WTC11 (cell line): ENCODE data around the gene WHAMM. TPM values are rescaled to one million over a fixed set of nuclear protein-coding genes. Genes with fewer than 3 reads are reported as not detected.

Source experiments
- ATAC-seq: fragments of 200-7000 bp; cut with Tn5 transposase; 2 replicates; pipeline ENCODE4 v1.10.0; 2021; ENCODE audit warnings: mild to moderate bottlenecking, moderate library complexity
- CTCF ChIA-PET: fragments of 300-600 bp; sonication (Branson Sonifier 250); formaldehyde crosslinking; loops from one replicate; lab custom pipeline; 2021; ENCODE audit warnings: antibody characterized with exemption; lab: Charles Lee
- POLR2A ChIA-PET: fragments of 350-600 bp; sonication (Branson Sonifier 250); formaldehyde crosslinking; loops from one replicate; lab custom pipeline; 2021; ENCODE audit warnings: antibody characterized with exemption; lab: Charles Lee
- DNase-seq: peaks from one replicate; pipeline ENCODE4 v3.0.0; 2021; ENCODE audit warnings: low spot score
- H3K27ac Mint-ChIP-seq: 2 replicates; pipeline ENCODE4 v1.8.0; 2021; ENCODE audit warnings: mixed read lengths
- H3K27me3 Mint-ChIP-seq: 2 replicates; pipeline ENCODE4 v1.8.0; 2021; ENCODE audit warnings: low read depth, mild to moderate bottlenecking, moderate library complexity, mixed read lengths
- H3K36me3 Mint-ChIP-seq: 2 replicates; pipeline ENCODE4 v1.8.0; 2021; ENCODE audit warnings: mixed read lengths
- H3K4me1 Mint-ChIP-seq: 2 replicates; pipeline ENCODE4 v1.8.0; 2022; ENCODE audit warnings: mixed read lengths
- H3K4me3 Mint-ChIP-seq: 2 replicates; pipeline ENCODE4 v1.8.0; 2021; ENCODE audit warnings: mild to moderate bottlenecking, moderate library complexity, mixed read lengths
- H3K9me3 Mint-ChIP-seq: 2 replicates; pipeline ENCODE4 v1.8.0; 2021; ENCODE audit warnings: mixed read lengths
- CREB1 ChIP-seq: sonication (generic); formaldehyde crosslinking; IDR thresholded peaks from 2 replicates; pipeline ENCODE4 v1.8.0; 2023; ENCODE audit warnings: mild to moderate bottlenecking, missing genetic modification reagents
- IRF1 ChIP-seq: sonication (generic); formaldehyde crosslinking; IDR thresholded peaks from 2 replicates; pipeline ENCODE4 v1.8.0; 2023; ENCODE audit warnings: missing genetic modification reagents
- MXD4 ChIP-seq: fragments of 250-450 bp; sonication (Bioruptor Pico); IDR thresholded peaks from 2 replicates; pipeline ENCODE4 v1.8.0; 2021; ENCODE audit warnings: mild to moderate bottlenecking, moderate library complexity, borderline replicate concordance
- PREB ChIP-seq: sonication (generic); formaldehyde crosslinking; IDR thresholded peaks from 2 replicates; pipeline ENCODE4 v1.8.1; 2022; ENCODE audit warnings: mild to moderate bottlenecking, missing genetic modification reagents, moderate library complexity, borderline replicate concordance
- SMAD3 ChIP-seq: sonication (generic); formaldehyde crosslinking; IDR thresholded peaks from 2 replicates; pipeline ENCODE4 v1.8.0; 2022; ENCODE audit warnings: missing genetic modification reagents, mild to moderate bottlenecking, borderline replicate concordance
- SOX15 ChIP-seq: fragments of 250-450 bp; sonication (Bioruptor Pico); IDR thresholded peaks from 2 replicates; pipeline ENCODE4 v1.9.0; 2021; ENCODE audit warnings: mild to moderate bottlenecking
- ZNF281 ChIP-seq: sonication (generic); formaldehyde crosslinking; IDR thresholded peaks from 2 replicates; pipeline ENCODE4 v1.8.0; 2023; ENCODE audit warnings: mild to moderate bottlenecking, missing genetic modification reagents
- ZNF425 ChIP-seq: fragments of 250-450 bp; sonication (Bioruptor Pico); conservative IDR thresholded peaks from 2 replicates; pipeline ENCODE4 v1.9.0; 2021; ENCODE audit warnings: mild to moderate bottlenecking
- ZSCAN18 ChIP-seq: fragments of 250-450 bp; sonication (Bioruptor Pico); IDR thresholded peaks from 2 replicates; pipeline ENCODE4 v2.1.2; 2022; ENCODE audit warnings: mild to moderate bottlenecking, moderate library complexity
- total RNA-seq: library from RNA; stranded (reverse); gene quantifications from 3 replicates; pipeline ENCODE4 v1.2.3, GENCODE V29; 2021

The WHAMM gene
- total RNA-seq, 1 experiment from 2014 or later: 3.2 TPM

GRCh38 chr15:82804575-82804949 is 4.9 kb upstream of the WHAMM start (continued):
- TF ChIP-seq PREB (no peak), ZNF281 (no peak), MXD4 (no peak), SOX15 (CRISPR knock-in tag) (no peak), CREB1 (CRISPR knock-in tag) (no peak), SMAD3 (CRISPR knock-in tag) (no peak)

- no peak within 1 kb of the TSS for H3K4me3 Mint-ChIP-seq
- no peak within 1 kb of the TSS for H3K27ac Mint-ChIP-seq
Observed at GRCh38 chr15:82805994-82806406, 3.4 kb upstream of the WHAMM start, which contains the start of gene FSD2. FSD2 (minus strand) TSS chr15:82806069; CDS start chr15:82787390, 18,679 bp downstream.

More at GRCh38 chr15:82805994-82806406, 3.4 kb upstream of the WHAMM start, which contains the start of gene FSD2:
- CTCF ChIA-PET: no interaction called here
- H3K4me1 Mint-ChIP-seq: peaks cover 15% of the 10 kb centered on the region
- no peaks in the 10 kb centered on the region for H3K9me3 Mint-ChIP-seq
- no peak for ATAC-seq
- no peaks in the 10 kb centered on the region for H3K36me3 Mint-ChIP-seq
- TF ChIP-seq CREB1 (CRISPR knock-in tag): no peak
- no peak for TF ChIP-seq IRF1 (CRISPR knock-in tag)
- no peak for TF ChIP-seq ZSCAN18 (CRISPR knock-in tag)
- TF ChIP-seq ZNF425 (CRISPR knock-in tag): no peak
- POLR2A ChIA-PET: no interaction called here
- DNase-seq: no peak
- H3K27me3 Mint-ChIP-seq: peaks cover 32% of the 10 kb centered on the region
